GM18520 (cell line): ENCODE results near the gene ABCA8.
"Not testable (repeated sequence)": the region's sequence is repeated elsewhere in the genome, so short reads cannot be mapped to it uniquely, and the experiment has no call there.

Experiments
- ATAC-seq: cut with Tn5 transposase; IDR thresholded peaks from one replicate; pipeline ENCODE4 v1.9.1; 2021; ENCODE audit not compliant: unreplicated experiment

Gene ABCA8

DNA sequence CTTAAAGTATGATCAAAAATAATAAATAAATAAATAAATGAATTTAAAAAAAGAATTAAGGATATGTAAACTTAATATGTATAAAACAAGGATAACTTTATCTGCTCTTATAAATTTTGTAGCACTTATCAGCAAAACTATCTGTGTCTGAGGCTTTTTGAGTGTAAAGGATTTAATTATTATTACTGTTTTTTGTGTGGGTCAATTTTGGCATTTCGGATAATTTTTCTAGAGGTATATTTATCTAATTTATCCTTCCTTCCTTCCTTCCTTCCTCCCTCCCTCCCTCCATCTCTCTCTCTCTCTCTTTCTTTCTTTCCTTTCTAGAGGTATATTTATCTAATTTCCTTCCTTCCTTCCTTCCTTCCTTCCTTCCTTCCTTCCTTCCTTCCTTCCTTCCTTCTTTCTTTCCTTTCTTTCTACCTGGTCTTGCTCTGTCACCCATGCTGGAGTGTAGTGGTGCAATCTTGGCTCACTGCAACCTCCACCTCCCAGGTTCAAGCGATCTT, 120.8 kb downstream of the ABCA8 start:
- no peak for ATAC-seq

DNA sequence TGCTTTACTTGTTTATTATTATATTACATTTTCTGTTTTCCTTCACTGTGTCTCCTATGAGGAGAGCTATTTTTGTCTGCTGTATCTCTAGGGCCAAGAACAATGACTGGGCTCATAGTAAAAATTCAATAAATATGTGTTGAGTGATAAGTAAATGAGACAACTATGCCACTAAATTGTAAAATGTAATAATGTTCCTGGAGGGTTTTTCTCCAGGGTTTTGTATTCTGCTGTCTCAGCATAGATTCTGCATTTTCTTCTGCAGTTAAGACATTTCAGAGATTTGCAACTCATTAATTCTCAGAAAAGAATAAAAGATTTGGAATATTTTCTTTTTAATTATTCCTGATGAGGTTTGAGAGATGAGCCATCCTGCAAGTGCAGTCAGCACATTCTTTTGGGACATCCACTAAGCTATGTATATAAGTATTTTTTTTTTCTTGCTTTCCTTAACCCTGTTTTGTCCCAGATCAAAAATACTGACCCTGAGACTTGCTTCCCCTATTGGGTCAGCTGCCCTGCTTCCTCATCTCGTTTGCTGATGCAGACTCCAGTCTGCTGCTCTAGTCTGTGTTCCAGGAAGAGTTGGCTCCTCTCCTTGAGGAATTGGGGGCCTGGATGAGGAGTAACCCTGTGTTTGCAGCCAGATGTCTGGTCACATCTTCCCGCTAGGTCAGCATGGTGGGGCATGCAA, 122.9 kb downstream of the ABCA8 start:
- no peak for ATAC-seq

DNA sequence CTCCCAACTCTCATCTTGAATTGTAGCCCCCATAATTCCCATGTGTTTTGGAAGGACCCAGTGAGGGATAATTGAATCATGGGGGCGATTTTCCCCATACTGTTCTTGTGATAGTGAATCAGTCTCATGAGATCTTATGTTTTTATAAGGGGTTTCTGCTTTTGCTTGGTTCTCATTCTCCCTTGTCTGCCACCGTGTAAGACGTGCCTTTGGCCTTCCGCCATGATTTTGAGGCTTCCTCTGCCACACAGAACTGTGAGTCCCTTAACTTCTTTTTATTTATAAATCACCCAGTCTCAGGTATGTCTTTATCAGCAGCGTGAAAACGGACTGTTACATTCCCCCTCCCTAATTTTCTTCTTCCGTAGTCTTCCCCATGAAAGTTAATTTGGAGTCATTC, 124.0 kb downstream of the ABCA8 start:
- no peak for ATAC-seq

DNA sequence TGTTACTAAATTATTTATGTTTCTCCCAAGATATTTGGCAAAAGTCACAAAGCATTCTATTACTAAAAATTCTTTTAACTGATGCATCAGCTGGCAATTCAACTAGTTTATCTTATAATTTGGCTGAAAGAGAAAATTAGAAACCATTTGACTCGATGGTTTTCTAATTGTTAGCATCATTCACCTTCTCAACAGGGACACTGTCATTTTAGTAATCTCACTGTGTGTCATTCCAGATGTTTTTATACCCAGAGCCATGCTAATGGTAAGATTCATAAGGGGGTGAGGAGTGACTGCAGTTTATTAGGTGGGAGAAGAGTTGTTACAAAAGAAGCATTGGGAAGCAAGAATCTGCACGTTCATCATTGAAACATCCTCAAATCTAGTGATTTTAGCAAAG, 124.9 kb downstream of the ABCA8 start:
- ATAC-seq: no peak

DNA sequence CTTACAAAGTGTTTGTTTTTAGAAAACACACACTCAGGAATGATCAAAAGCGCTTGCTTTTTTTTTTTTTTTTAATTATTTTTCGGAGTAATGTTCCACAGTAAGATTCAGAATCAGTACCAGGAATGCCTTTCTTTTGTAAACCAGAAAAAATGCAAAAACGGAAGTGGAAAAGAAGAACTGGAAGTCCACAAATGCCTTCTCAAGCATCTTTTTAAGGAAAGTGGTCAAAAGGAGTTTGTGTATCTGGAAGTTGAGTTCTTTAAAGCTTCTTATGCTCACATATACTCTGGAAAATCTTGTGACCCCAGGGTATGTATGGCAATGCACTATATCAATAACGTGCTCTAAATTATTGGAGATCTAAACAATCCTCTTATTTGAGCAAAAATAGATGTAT, 126.0 kb downstream of the ABCA8 start:
- no peak for ATAC-seq

DNA sequence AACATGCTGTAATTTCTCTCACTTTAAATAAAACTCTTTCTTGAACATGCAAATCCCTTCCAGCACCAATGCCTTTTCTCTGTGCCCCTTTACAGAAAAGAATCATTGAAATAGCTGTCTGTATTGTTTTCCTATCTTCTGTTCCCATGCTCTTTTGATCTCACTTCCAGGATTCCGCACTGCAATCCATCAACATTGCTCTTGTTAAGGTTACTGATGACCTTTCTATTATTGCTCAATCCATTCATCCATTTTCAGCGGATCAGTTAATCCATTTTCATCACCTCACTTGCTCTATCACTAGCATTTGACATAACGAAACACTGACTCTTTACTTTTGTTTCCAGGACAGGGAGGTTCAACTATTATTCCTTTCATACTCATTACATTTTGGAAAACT, 130.5 kb downstream of the ABCA8 start:
- no peak for ATAC-seq

DNA sequence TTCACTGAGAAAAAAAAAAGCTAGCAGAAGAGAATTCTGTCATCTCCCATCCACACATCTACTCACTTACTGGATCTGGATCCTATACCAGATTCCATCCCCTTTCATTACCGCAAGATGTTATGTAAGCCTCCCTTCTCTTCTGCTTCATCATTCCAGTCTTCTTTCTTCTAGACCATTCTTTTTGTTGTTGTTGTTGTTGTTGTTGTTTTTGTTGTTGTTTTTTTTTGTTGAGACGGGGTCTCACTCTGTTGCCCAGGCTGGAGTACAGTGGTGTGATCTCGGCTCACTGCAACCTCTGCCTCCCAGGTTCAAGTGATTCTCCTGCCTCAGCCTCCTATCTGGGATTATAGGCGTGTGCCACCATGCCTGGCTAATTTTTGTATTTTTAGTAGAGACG, 131.0 kb downstream of the ABCA8 start:
- ATAC-seq: not testable (repeated sequence)

DNA sequence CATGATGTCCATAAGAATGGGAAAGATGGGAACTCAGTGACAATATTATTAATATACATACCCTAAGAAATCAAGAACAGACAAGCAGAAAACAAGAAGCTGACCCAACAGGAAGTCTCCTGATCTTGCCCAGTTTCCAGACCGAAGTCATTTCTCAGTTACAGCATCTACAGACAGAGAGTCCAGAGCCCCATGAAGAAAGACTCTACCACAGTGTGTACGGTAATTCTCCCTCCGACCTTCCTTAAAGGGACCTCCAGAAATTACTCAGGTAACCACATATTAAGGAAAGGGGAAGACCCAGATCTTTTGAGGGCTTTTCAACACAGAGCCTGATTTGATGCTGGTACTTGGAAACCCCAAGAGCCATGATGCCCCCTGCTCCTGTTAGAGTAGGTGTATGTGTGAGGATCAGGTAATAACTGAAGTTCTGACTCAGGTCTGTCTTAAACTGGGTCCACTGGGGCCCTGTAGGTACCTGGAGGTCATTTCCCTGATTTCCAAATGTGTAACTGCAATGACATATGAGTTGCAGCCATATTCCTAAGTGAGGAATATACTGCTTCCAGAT, 132.4 kb downstream of the ABCA8 start:
- ATAC-seq: no peak

DNA sequence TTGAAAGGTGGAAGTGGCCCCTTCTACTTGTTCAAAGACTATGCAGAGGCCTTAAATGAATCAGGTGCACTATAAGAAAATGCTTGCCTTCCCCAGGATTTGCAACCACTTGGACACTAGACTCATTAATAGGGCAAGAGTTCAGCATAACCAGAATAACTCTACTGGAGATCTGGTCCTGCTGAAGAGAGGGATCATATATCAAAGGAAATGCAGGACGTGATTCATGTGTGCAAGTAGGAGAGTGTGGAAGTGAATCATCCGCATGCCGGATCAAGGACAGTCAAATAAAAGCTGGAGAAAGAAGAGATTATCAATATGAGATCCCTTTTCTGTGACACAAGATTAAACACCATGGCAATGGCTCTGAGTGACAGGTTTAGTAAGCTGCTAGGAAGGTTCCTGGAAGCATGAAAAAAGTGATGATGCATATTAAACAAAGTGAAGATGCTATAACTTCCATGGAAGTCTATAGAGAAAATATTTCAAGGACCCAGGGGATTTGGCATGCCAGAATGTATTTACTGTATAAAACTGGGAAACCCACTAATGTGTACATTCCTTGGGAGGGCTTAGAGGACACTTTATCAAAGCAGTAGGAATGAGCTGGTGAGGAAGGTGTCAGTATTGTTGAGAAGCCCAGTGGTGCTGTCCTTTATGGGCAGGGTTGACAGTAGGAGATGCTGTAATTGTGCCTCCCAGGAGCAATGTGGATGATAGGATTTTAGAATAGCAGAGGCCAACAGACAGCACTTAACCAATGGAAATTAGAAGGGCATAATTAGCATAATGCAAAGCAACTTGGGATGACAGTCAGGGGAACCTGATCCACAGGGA, 133.1 kb downstream of the ABCA8 start:
- ATAC-seq: no peak

DNA sequence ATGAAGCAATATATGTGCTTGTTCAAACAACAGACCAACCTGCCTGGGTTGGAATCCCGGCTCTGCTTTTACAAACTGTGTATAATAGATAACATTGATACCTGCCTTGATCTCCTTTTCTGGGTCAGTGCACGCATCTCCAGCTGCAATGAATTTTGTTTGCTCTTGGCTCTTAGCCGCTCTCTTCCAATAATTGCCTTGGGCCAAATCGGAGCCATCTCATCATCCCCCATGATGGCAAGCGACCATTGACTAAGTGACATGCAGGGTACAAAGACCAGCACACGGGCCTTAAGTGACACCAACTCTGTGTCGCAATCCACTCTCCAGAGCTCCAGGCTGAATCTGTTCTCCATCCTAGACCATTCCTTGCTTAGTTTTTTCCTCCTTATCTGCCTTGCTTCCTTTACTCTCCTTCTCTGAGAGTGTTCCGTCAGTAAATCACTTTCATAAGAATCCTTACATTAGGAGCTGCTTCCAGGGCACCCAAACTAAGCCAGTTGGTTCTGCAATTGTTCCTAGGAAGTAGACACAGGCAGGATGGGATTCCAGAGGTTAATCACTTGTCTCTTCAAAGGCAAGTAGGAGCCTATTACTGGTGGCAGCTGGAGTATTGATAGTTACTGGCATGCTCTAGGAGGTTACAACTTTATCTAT, 134.2 kb downstream of the ABCA8 start:
- no peak for ATAC-seq

DNA sequence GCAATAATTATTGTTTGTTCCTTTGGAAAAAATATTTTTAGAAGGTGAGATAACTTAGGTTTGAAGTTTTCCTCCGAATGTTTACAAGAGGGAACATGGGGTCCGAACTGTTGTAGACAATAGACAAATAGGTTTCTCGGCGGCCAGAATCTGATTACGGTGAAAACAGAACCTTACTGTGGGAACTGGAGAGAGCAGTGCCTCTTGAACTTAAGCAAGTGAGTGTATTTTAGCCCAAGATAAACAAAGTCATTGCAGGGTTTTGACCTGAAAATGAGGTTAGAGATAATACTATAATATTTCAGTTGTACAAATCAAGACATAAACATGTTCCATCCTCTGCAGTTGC, 134.7 kb downstream of the ABCA8 start:
- ATAC-seq: no peak

DNA sequence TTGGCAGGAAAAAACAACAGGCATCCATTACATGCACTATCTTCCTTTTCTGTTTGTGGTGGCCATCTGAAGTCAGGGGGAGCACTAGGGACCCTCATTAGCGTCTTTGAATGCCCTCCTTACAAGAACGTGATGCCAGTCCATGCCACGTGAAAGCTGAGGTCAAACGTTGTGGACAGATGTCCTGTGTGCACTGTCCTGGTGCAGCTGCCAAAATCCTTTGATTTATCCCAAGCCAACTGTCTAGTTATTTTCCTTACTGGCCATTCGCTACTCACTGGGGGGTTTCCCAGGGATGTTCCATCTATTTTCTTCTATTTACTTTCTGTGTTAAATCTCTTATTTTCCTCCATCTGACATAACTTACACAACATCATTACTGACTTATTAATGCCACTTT, 135.7 kb downstream of the ABCA8 start:
- ATAC-seq: no peak
